Renal pelvis (tissue), 4 donors: ENCODE results near the gene DLGAP1. TPM values are rescaled to one million over a fixed set of nuclear protein-coding genes. Genes with fewer than 3 reads are reported as not detected.

ENCODE experiments used
- DNase-seq: peaks from one replicate; pipeline ENCODE4 v3.0.0-alpha.2; 2013
- polyA plus RNA-seq, 3 donors: library from polyadenylated mRNA; unstranded; fragments of 120-200 nt; gene quantifications; one replicate each; pipeline ENCODE4 v1.2.1, GENCODE V29; 2013; ENCODE audit not compliant: insufficient read length in 3 of 3

Gene DLGAP1
- polyA plus RNA-seq, 3 donors = 4.7 to 5.1 (median 5.0) TPM

- DNase-seq = no peak
Measured at GRCh38 chr18:3900327-3900726, 554.8 kb downstream of the DLGAP1 start.

- DNase-seq = no peak
Measured at GRCh38 chr18:3898861-3899613, 556.1 kb downstream of the DLGAP1 start.

DNA sequence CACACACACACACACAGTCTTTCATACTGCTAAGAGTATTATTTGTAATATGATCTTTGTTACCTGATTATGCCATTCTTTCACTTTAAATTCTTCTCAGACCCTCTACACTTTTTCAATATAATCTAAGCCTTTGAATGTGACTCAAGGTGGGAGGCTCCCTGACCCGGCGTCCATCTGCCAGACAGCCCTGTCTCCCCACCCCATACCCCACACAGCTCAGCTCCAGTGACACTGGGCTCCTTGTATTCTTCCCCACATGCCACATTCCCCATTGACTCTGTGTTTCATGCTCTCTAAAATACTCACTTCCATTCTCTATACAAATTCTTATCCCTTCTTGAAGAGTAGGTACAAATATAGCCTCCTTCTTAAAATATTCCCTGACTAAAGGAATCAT is 563.0 kb downstream of the DLGAP1 start:
- no peak for DNase-seq

GRCh38 chr18:3891245-3891644 is 563.9 kb downstream of the DLGAP1 start:
- no peak for DNase-seq

DNA sequence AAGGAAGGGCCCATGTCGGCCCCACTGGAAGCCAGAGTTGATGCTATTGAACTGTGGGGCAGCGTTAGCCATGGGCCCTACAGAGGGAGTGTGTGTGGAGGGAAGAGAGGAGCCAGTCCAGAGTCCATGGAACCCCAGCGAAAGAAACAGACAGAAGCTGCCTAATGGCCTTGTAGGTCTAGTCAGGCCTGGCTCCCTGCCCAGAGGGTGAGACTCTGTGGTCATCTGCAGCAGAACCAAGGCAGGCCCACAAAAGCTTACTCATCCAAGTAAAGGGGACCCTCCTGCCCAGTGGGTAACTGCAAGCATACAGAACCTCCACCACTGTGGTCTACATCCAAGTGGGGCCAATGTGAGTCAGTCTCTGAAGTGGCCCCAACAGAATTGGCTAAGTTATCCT is 565.3 kb downstream of the DLGAP1 start:
- no peak for DNase-seq

- no peak for DNase-seq
Measured at GRCh38 chr18:3889121-3889520, 566.0 kb downstream of the DLGAP1 start.

DNA sequence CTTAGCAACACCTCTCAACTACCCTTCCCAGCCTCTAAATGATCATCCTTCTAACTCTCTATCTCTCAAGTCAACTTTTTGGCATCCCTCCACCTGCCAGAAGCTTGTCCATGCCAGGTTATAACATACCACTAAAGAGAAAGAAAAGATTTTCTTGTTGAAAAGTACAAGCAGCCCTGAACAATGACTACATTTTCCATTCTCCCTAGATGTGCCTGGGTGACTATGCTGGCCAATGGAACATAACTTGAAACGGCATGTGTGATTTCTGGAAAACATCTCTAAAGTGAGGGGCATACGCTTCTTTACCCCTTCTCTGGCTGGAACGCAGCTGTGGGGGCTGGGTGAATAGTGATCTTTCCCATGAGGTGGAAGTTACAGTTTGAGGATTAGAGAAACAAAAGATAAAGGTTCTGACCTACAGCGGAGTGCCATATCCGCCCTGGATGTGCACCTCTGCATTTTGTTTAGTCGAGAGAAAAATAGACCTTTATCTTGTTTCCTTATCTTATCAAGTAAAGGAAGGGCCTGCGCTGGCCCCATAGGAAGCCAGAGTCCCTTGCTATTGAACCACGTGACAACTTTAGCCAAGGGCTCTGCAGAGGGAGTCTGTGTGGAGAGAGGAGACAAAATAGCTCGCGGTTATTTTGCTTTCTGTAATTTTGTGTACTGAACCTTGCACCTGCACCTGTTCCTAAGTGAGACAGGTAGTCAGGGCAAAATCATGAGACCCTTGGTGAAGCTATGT is 568.4 kb downstream of the DLGAP1 start:
- DNase-seq = no peak

GRCh38 chr18:3885209-3885792 is 569.8 kb downstream of the DLGAP1 start:
- no peak for DNase-seq

GRCh38 chr18:3879836-3880120 is 575.3 kb downstream of the DLGAP1 start:
- DNase-seq = no peak

GRCh38 chr18:3879114-3879835 is 575.8 kb downstream of the DLGAP1 start:
- no peak for DNase-seq

DNA sequence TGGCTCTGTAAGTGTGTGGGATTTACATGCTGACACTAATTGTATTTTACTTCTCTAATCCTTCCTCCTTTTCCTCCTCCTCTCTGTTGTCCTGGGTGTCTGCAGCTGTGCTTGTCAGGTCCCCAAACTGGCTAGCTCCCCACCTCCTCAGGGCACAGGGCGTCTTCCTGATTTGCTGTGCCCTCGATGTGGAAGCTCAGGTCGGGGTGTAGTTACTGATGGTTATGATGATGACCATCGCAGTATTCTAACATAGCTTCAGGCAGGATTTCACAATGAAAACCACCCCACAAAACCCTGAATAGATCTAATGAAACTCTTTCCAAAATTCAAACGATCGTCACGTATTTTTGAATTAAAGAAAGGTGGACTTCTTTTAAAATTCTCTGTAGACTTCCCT is 576.7 kb downstream of the DLGAP1 start:
- no peak for DNase-seq

- DNase-seq = no peak
Measured at GRCh38 chr18:3877678-3878077, 577.4 kb downstream of the DLGAP1 start.

DNA sequence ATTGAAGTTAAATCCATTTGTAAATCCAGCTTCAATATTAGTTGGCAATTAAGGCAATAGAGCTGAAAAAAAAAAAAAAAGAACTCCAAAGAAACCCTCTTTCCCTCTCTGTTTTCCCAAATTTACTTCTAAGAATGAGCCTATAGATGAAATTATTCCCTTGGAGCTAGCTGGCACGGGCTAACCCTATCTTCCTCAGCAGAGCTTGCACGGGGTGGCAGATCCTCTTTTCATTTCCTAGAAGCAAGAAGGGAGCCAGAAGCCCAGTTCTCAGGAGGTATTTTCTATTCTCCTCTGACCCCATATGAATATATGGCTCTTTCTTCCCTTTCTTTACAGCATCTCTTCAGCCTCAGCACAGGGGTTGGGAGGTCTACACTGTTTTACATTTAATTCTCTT is 579.1 kb downstream of the DLGAP1 start:
- no peak for DNase-seq

- no peak for DNase-seq
Measured at GRCh38 chr18:3875376-3875775, 579.7 kb downstream of the DLGAP1 start.

- DNase-seq = no peak
Measured at GRCh38 chr18:3874581-3874980, 580.5 kb downstream of the DLGAP1 start.

DNA sequence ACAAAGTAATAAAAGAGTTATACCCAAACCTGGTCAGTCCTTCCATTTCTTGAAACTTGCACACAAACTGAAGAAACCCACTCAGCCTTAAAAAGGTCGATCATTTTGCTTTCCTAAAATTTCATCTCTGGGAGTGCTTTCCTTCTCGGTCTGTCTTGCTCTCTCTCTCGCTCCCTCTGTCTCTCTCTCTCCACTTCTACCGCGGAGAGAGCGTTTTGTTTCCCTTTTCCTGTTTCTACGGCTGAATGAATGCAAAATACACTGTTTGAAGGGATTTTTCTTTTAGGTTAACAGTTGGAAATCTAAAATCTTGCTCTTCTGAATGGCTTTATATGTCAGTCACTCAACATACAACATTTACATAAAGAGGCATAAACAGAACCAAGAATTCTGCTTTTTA is 581.0 kb downstream of the DLGAP1 start:
- DNase-seq = no peak

GRCh38 chr18:3873698-3874097 is 581.4 kb downstream of the DLGAP1 start:
- DNase-seq = no peak

GRCh38 chr18:3873211-3873610 is 581.9 kb downstream of the DLGAP1 start:
- no peak for DNase-seq

- DNase-seq = no peak
Measured at GRCh38 chr18:3872641-3873040, 582.5 kb downstream of the DLGAP1 start.

GRCh38 chr18:3871687-3872086 is 583.4 kb downstream of the DLGAP1 start:
- no peak for DNase-seq

DNA sequence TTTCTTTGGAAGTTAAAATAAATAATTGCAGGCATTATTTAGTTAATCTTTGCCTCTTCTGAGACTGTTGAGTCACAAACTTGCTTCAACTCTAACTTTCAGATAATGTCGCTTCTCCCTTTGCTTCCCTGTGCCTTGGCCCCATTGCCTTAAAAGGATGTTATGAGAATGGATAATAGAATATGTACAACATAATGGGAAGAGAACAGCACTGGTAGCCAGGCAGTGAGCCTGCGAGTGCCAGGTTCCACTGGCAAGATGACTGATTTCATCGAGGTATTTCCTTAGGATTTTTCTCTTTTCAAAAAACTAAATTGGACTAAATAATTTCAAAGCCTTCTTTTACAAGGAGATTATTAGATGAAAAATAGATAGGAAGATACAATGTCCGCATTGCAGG is 584.2 kb downstream of the DLGAP1 start:
- DNase-seq = no peak

- peak; percentile 54 for DNase-seq
Measured at GRCh38 chr18:3869848-3870247, 585.3 kb downstream of the DLGAP1 start.

GRCh38 chr18:3867864-3868311 is 587.2 kb downstream of the DLGAP1 start:
- peak; percentile 57 for DNase-seq
